Testis (tissue), 3 donors: ENCODE measurements around the gene ZNRF3. TPM values are rescaled to one million over a fixed set of nuclear protein-coding genes. Genes with fewer than 3 reads are reported as not detected.

Experiments
- DNase-seq: peaks from one replicate; pipeline ENCODE4 v3.0.0-alpha.2; 2019
- H3K27ac ChIP-seq, 2 donors: fragments of 200-600 bp; sonication (generic); one replicate each; pipeline ENCODE4 v1.5.1; 2019
- H3K27me3 ChIP-seq: fragments of 200-600 bp; sonication (generic); one replicate; pipeline ENCODE4 v1.5.1; 2019
- H3K36me3 ChIP-seq: fragments of 200-600 bp; sonication (generic); one replicate; pipeline ENCODE4 v1.5.1; 2017; ENCODE audit warnings: low read depth; ENCODE audit errors: missing control alignments
- H3K4me1 ChIP-seq: fragments of 200-600 bp; sonication (generic); one replicate; pipeline ENCODE4 v1.5.1; 2019
- H3K4me3 ChIP-seq, 2 donors: fragments of 200-600 bp; sonication (generic); one replicate each; pipeline ENCODE4 v1.5.1; 2017 to 2019
- H3K9me3 ChIP-seq: fragments of 200-600 bp; sonication (generic); one replicate; pipeline ENCODE4 v1.5.1; 2017
- CTCF ChIP-seq, 3 experiments: fragments of 450-650 bp in 2 of 3; fragments of 200-600 bp in 1 of 3; sonication (generic) in 1 of 3; IDR thresholded peaks; one replicate each; pipeline ENCODE4 v1.5.1; 2016 to 2019; ENCODE audit warnings: antibody characterized with exemption in 3 of 3, mild to moderate bottlenecking in 2 of 3, moderate library complexity in 1 of 3
- POLR2A ChIP-seq: fragments of 450-650 bp; IDR thresholded peaks from one replicate; pipeline ENCODE4 v1.6.1; 2017; ENCODE audit warnings: antibody characterized with exemption, mild to moderate bottlenecking, moderate library complexity
- WGBS, 2 donors: methylation state at CpG; one replicate each; pipeline ENCODE4 v1.1.5; 2018; 5-methylcytosine and 5-hydroxymethylcytosine counted together
- intact Hi-C: fragments of 100-400 bp; cut with DNase I; formaldehyde crosslinking; loops from one replicate; pipeline ENCODE4 v1.15.1; 2023; ENCODE audit warnings: low total_unique reads
- polyA plus RNA-seq: library from polyadenylated mRNA; stranded (reverse); fragments of 350-450 nt; fragmentation: Illumina TruSeq; extraction: RNeasy Lipid Tissue Mini Kit (QIAGEN cat#74804); gene quantifications from one replicate; pipeline ENCODE4 v1.2.3, GENCODE V29; 2014; ENCODE audit warnings: low read depth, low replicate concordance; ENCODE audit not compliant: insufficient read depth
- total RNA-seq, 2 donors: library from RNA; depleted of rRNA; stranded (reverse); fragments of >200 nt; gene quantifications; one replicate each; pipeline ENCODE4 v1.2.3, GENCODE V29; 2016

Gene ZNRF3
- total and polyA plus RNA-seq, 3 donors from 2014 or later, result 13.9 to 44.5 (median 32.2) TPM

GRCh38 chr22:29044657-29045176 lies 161.3 kb downstream of the ZNRF3 start:
- WGBS, 2 donors, result 88 to 89% methylated on average over 13 of the region's 13 CpGs
- H3K27ac ChIP-seq, result no peak overlapping the region

GRCh38 chr22:29048822-29049654 lies 165.7 kb downstream of the ZNRF3 start:
- no peaks in the 10 kb centered on the region for H3K27me3 ChIP-seq
- no peak for DNase-seq
- H3K27ac ChIP-seq, result no peak overlapping the region
- H3K4me1 ChIP-seq, result no peaks in the 10 kb centered on the region
- WGBS, 2 donors, result 74 to 85% methylated on average over 25 to 29 of the region's 31 CpGs
- no peaks in the 10 kb centered on the region for H3K36me3 ChIP-seq
- H3K9me3 ChIP-seq, result no peaks in the 10 kb centered on the region
- intact Hi-C loops, result loop anchor here (10.0 kb wide), 1 partner anchor 194 kb away; no protein-coding TSS in a partner anchor
- H3K4me3 ChIP-seq, result peak overlapping the region in 1 of 2 donors; percentile 2
- no peak for TF ChIP-seq POLR2A
- TF ChIP-seq CTCF (IDR thresholded peaks at IDR 0.05), result no peak

More at GRCh38 chr22:29044657-29045176, 161.3 kb downstream of the ZNRF3 start:
- H3K4me3 ChIP-seq, result no peak overlapping the region
- H3K27me3 ChIP-seq, result no peaks in the 10 kb centered on the region
- intact Hi-C loops, result loop anchor here (10.0 kb wide), 1 partner anchor 190 kb away; no protein-coding TSS in a partner anchor
- H3K4me1 ChIP-seq, result no peaks in the 10 kb centered on the region
- no peak for DNase-seq
- H3K36me3 ChIP-seq, result no peaks in the 10 kb centered on the region
- no peak for TF ChIP-seq POLR2A
- TF ChIP-seq CTCF (IDR thresholded peaks at IDR 0.05), result no peak
- no peaks in the 10 kb centered on the region for H3K9me3 ChIP-seq

GRCh38 chr22:29049655-29050263 lies 166.4 kb downstream of the ZNRF3 start:
- DNase-seq, result no peak
- H3K27ac ChIP-seq, result no peak overlapping the region
- no peaks in the 10 kb centered on the region for H3K36me3 ChIP-seq
- no peaks in the 10 kb centered on the region for H3K27me3 ChIP-seq
- H3K9me3 ChIP-seq, result no peaks in the 10 kb centered on the region
- peak overlapping the region in 1 of 2 donors; percentile 2 for H3K4me3 ChIP-seq
- TF ChIP-seq CTCF (IDR thresholded peaks at IDR 0.05) (no peak), POLR2A (no peak)
- 40 to 68% methylated on average over 15 to 34 of the region's 38 CpGs for WGBS, 2 donors
- H3K4me1 ChIP-seq, result no peaks in the 10 kb centered on the region
- intact Hi-C loops, result loop anchor here (10.0 kb wide), 1 partner anchor 195 kb away; no protein-coding TSS in a partner anchor

GRCh38 chr22:29050457-29050856 lies 167.1 kb downstream of the ZNRF3 start:
- no peaks in the 10 kb centered on the region for H3K9me3 ChIP-seq
- no peak overlapping the region for H3K27ac ChIP-seq
- intact Hi-C loops, result no loop called here
- TF ChIP-seq CTCF (IDR thresholded peaks at IDR 0.05) (no peak), POLR2A (no peak)
- H3K36me3 ChIP-seq, result no peaks in the 10 kb centered on the region
- no peaks in the 10 kb centered on the region for H3K4me1 ChIP-seq
- no peak for DNase-seq
- peak overlapping the region in 1 of 2 donors; percentile 2 for H3K4me3 ChIP-seq
- no peaks in the 10 kb centered on the region for H3K27me3 ChIP-seq
- WGBS, 2 donors, result 60 to 100% methylated on average over 2 to 21 of the region's 24 CpGs
